ENCODE results near the gene GOSR2. TPM values are rescaled to one million over a fixed set of nuclear protein-coding genes. Genes with fewer than 3 reads are reported as not detected.

GOSR2 gene
- total and polyA plus RNA-seq, 8 donors: 14.3 to 33.2 (median 27.5) TPM

DNA sequence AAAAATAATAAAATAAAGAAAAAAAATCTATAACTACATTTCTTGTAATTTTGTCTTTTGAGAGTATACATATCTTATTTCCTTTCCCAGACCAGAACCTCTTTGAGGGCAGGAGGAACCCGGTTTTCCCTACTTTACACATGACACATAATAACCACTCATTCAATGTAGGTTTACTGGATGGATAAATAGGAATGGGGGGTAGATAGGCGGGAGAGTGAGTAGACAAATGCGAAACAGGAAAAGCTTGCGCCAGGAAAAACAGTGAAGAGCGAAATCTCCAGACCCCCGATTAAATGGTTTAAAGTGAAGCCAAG is 515 bp upstream of the GOSR2 start:
- Histone ChIP-seq H3K4me3 (peak overlapping the region; percentile 65 to 95 (median 78)), H3K9me3 (no peaks in the 10 kb centered on the region), H3K27ac (peak overlapping the region; percentile 90 to 95 (median 92)), H3K36me3 (no peaks in the 10 kb centered on the region), H3K4me1 (peaks cover 19 to 34% (median 32%) of the 10 kb centered on the region in 3 donors), H3K27me3 (no peaks in the 10 kb centered on the region)
- ATAC-seq (peak in 3 of 4 donors; percentile 4 to 20 (median 14)), FAIRE-seq (no peak), DNase-seq (no peak)
- 0% methylated on average over 6 of the region's 6 CpGs for WGBS, 2 donors
- TF ChIP-seq, protein P1, sequence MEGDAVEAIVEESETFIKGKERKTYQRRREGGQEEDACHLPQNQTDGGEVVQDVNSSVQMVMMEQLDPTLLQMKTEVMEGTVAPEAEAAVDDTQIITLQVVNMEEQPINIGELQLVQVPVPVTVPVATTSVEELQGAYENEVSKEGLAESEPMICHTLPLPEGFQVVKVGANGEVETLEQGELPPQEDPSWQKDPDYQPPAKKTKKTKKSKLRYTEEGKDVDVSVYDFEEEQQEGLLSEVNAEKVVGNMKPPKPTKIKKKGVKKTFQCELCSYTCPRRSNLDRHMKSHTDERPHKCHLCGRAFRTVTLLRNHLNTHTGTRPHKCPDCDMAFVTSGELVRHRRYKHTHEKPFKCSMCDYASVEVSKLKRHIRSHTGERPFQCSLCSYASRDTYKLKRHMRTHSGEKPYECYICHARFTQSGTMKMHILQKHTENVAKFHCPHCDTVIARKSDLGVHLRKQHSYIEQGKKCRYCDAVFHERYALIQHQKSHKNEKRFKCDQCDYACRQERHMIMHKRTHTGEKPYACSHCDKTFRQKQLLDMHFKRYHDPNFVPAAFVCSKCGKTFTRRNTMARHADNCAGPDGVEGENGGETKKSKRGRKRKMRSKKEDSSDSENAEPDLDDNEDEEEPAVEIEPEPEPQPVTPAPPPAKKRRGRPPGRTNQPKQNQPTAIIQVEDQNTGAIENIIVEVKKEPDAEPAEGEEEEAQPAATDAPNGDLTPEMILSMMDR (IDR thresholded peaks at IDR 0.05): no peak
- intact Hi-C loops (cut with DNase I): no loop called here

DNA sequence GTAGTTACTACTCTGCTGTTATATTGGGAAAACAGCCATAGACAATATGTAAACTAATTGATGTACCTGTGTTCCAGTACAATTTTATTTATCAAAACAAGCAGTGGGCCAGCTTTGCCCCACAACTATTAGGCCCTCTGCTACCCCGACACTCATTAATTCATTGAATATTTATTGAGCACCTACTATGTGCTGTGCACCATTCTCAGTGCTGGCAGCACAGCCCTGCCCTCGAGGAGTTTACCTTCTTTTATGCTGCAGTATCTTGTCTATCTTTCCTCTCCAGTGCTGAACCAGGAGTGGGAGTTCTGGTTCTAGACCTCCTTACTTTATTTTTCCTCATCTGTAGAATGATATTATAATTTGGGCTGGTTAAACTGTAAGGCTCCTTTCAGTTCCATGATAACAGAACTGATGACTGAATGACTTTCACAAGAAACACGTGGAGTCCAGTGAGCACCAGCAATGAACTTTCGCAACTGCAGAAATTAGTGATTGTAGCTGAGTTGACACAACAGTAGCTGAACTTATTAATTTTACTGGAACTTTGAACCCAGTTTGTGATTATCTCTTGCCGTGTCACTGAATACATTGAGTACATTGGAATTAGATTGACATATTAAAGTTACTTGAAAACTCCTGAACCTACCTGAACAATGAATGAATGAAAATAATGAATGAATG is 2.4 kb downstream of the GOSR2 start:
- FAIRE-seq: no peak
- no peak for DNase-seq
- Histone ChIP-seq H3K4me3 (no peak overlapping the region), H3K4me1 (peaks cover 19 to 37% (median 32%) of the 10 kb centered on the region in 3 donors), H3K27me3 (no peaks in the 10 kb centered on the region), H3K36me3 (peaks cover 0 to 6% (median 0%) of the 10 kb centered on the region in 3 donors), H3K9me3 (no peaks in the 10 kb centered on the region), H3K27ac (no peak overlapping the region)
- WGBS, 2 donors: 40 to 42% methylated on average over 5 of the region's 5 CpGs
- no peak for ATAC-seq
- TF ChIP-seq, protein P1 (IDR thresholded peaks at IDR 0.05): no peak
- intact Hi-C loops (cut with DNase I): no loop called here

DNA sequence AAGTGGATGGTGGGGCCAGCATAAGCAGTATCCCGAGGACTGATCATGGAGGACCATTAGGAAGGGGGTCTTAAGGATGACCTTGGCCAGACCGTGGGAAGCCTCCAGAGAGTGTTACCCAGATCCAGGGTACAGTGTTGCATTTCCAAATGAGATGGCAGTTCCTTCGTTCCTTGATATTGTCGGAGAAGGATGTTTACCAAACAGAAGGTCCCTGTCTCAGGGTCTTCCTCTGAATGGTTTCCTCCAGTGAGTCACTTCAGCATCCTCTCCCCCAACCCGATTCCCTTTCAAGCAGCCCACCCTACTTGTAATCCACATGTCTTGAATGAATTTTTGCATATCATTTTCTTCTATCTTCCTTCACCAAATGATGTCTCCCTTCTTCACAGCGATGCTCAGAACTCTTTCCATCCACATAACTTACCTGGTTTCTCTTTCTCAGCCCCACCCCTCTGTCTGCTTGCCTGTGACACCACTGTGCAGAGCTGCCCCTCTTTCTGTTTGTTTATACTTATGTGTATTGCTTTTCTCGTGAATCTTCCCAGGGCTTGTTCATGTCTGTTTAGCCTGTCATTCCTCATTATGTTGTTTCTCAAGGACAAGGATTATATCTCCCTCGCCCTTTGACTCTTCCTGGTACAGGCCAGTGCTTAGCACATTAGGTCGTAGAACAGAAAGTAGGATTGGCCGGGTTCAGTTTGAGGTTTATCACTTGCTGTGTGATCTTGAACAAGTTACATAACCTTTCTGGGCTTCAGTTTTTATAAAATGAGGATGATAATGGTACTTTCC is 5.7 kb downstream of the GOSR2 start:
- Histone ChIP-seq H3K36me3 (peaks cover 4 to 39% (median 19%) of the 10 kb centered on the region in 3 donors), H3K4me1 (peaks cover 19 to 37% (median 32%) of the 10 kb centered on the region in 3 donors), H3K27me3 (no peaks in the 10 kb centered on the region), H3K9me3 (no peaks in the 10 kb centered on the region), H3K27ac (no peak overlapping the region), H3K4me3 (no peak overlapping the region)
- ATAC-seq: no peak
- FAIRE-seq: no peak
- TF ChIP-seq, protein P1 (IDR thresholded peaks at IDR 0.05): no peak
- WGBS, 2 donors: 65 to 66% methylated on average over 10 of the region's 10 CpGs
- no peak for DNase-seq
- intact Hi-C loops (cut with DNase I): no loop called here

DNA sequence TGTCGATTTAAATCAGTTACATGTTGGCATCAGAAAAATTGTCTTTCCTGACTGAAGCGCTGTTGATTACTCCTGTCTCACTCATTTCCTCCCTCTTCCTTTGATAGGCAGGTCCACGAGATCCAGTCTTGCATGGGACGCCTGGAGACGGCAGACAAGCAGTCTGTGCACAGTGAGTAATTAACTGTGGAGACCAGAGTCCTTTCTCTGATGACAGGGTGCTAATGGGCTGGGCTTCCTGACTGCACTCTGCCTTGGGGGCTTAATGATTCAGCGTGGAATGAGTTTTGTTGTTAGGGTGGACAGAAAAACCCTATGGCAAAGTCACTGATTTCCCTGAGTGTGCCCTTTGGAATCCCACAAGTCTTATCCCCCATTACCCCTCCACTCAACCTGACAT is 6.5 kb downstream of the GOSR2 start:
- Histone ChIP-seq H3K4me1 (peaks cover 12 to 29% (median 24%) of the 10 kb centered on the region in 3 donors), H3K9me3 (no peaks in the 10 kb centered on the region), H3K27ac (no peak overlapping the region), H3K4me3 (no peak overlapping the region), H3K36me3 (peaks cover 4 to 46% (median 21%) of the 10 kb centered on the region in 3 donors), H3K27me3 (no peaks in the 10 kb centered on the region)
- intact Hi-C loops (cut with DNase I): no loop called here
- DNase-seq: no peak
- no peak for FAIRE-seq
- WGBS, 2 donors: 54 to 62% methylated on average over 6 of the region's 6 CpGs
- ATAC-seq: no peak
- TF ChIP-seq, protein P1 (IDR thresholded peaks at IDR 0.05): no peak
